ENCODE results near the gene KIF16B. TPM values are rescaled to one million over a fixed set of nuclear protein-coding genes. Genes with fewer than 3 reads are reported as not detected.

The KIF16B gene
- total and polyA plus RNA-seq, 2 of the 8 experiments (the other 6 are each of a cell fraction or from before 2014, with no cell fraction given): 3.0 to 9.2 TPM

- Histone ChIP-seq H2BK15ac (ENCODE audit: low read length) (no peak overlapping the region), H3K4me1 (replicated peaks in 1 of 4; ENCODE audit: control insufficient read depth in 3 of 4, insufficient read depth in 4 of 4, low read length in 3 of 4) (no peaks in the 10 kb centered on the region), H3K56ac (replicated peaks; ENCODE audit: insufficient read length, low read depth, low read length) (no peak overlapping the region), H2BK5ac (ENCODE audit: low read depth, low read length) (no peak overlapping the region), H3K79me1 (ENCODE audit: low read depth, low read length) (no peaks in the 10 kb centered on the region), H3K18ac (ENCODE audit: extremely low read depth, low read length) (no peak overlapping the region), H3K9ac (replicated peaks in 1 of 4; ENCODE audit: extremely low read depth in 1 of 4, low read depth in 3 of 4, low read length in 3 of 4) (no peak overlapping the region), H3K4me2 (ENCODE audit: insufficient read depth in 1 of 2, low read depth in 2 of 2, low read length in 2 of 2) (no peak overlapping the region), H2AK5ac (ENCODE audit: low read depth, low read length) (no peak overlapping the region), H4K20me1 (replicated peaks in 1 of 2; ENCODE audit: control insufficient read depth in 1 of 2, insufficient read depth in 2 of 2, low read length in 2 of 2) (peaks cover 0 to 2% of the 10 kb centered on the region in 2 experiments), H3K4me3 (ENCODE audit: extremely low read depth in 1 of 4, insufficient read depth in 2 of 4, low read depth in 3 of 4, low read length in 4 of 4) (no peak overlapping the region), H2AFZ (ENCODE audit: low read length) (no peak overlapping the region), H3K36me3 (ENCODE audit: control insufficient read depth in 2 of 4, insufficient read depth in 4 of 4, low read length in 3 of 4) (no peaks in the 10 kb centered on the region), H2BK12ac (ENCODE audit: low read depth, low read length) (no peak overlapping the region), H3K23me2 (ENCODE audit: low read depth, low read length) (no peaks in the 10 kb centered on the region), H3K14ac (ENCODE audit: insufficient read length) (no peak overlapping the region), H3K23ac (ENCODE audit: insufficient read length) (no peak overlapping the region), H4K8ac (ENCODE audit: extremely low read depth, insufficient read depth, low read length) (no peak overlapping the region), H3K27me3 (replicated peaks in 1 of 4; ENCODE audit: control insufficient read depth in 3 of 4, extremely low read depth in 1 of 4, insufficient read depth in 3 of 4, low read length in 3 of 4) (no peaks in the 10 kb centered on the region), H4K91ac (replicated peaks; ENCODE audit: insufficient read length, low read length) (no peak overlapping the region), H2BK20ac (ENCODE audit: low read length) (no peak overlapping the region), H3K9me3 (ENCODE audit: insufficient read depth in 2 of 2, low read depth in 1 of 2, low read length in 1 of 2) (no peaks in the 10 kb centered on the region), H3K4ac (replicated peaks; ENCODE audit: insufficient read length, low read depth, low read length) (no peak overlapping the region), H3K79me2 (ENCODE audit: control insufficient read depth in 1 of 2, insufficient read depth in 2 of 2, low read length in 2 of 2) (no peaks in the 10 kb centered on the region), H2BK120ac (replicated peaks; ENCODE audit: low read depth, low read length) (no peak overlapping the region), H4K5ac (ENCODE audit: insufficient read length, low read depth, low read length) (no peak overlapping the region), H3K27ac (ENCODE audit: low read depth, low read length) (no peak overlapping the region)
- ChIA-PET CTCF (ENCODE audit: partially characterized antibody) (no interaction called here), POLR2A (ENCODE audit: partially characterized antibody) (no interaction called here)
- 100% methylated on average over 1 of the region's 1 CpG; no CpG with 5 or more reads in 1 of the 2 experiments for WGBS, 2 experiments (ENCODE audit: extremely low coverage in 1 of 2, insufficient coverage in 1 of 2, insufficient read length in 1 of 2, insufficient replicate concordance in 2 of 2, low coverage in 1 of 2, low lambda C conversion rate in 2 of 2, missing lambda C conversion rate in 1 of 2)
- no peak for DNase-seq (ENCODE audit: low read depth in 1 of 2, low spot score in 2 of 2)
- TF ChIP-seq MAFK (IDR thresholded peaks at IDR 0.05; ENCODE audit: low read depth, low read length): no peak
- no peak for TF ChIP-seq ASH2L (IDR thresholded peaks at IDR 0.05; ENCODE audit: low read length)
- FAIRE-seq: no peak
Measured at GRCh38 chr20:16595376-16595775, 22.1 kb upstream of the KIF16B start.

Data from H1 (cell line).